Activated gamma-delta T cell treated with Interleukin-2 at 50 U/mL for 16 hours (primary cell): ENCODE measurements around the gene GPR156.
"Not testable (repeated sequence)": the region's sequence is repeated elsewhere in the genome, so short reads cannot be mapped to it uniquely, and the experiment has no call there.

Experiments used
- DNase-seq: peaks from one replicate; pipeline ENCODE4 v3.0.0-alpha.2; 2020

Gene GPR156

GRCh38 chr3:120272286-120272685, 12.7 kb downstream of the GPR156 start:
- no peak for DNase-seq

- DNase-seq = no peak
Measured at GRCh38 chr3:120265989-120266388, 19.0 kb downstream of the GPR156 start.

GRCh38 chr3:120264963-120265362, 20.1 kb downstream of the GPR156 start:
- DNase-seq = no peak

- DNase-seq = no peak
Measured at GRCh38 chr3:120263792-120264191, 21.2 kb downstream of the GPR156 start.

- no peak for DNase-seq
Measured at GRCh38 chr3:120258009-120258408, 27.0 kb downstream of the GPR156 start.

- no peak for DNase-seq
Measured at GRCh38 chr3:120245386-120245785, 39.6 kb downstream of the GPR156 start.

GRCh38 chr3:120244834-120245225, 40.2 kb downstream of the GPR156 start:
- DNase-seq = no peak

- DNase-seq = no peak
Measured at GRCh38 chr3:120239644-120240043, 45.4 kb downstream of the GPR156 start.

GRCh38 chr3:120227710-120228347, 57.2 kb downstream of the GPR156 start:
- no peak for DNase-seq

- DNase-seq = no peak
Measured at GRCh38 chr3:120224237-120224636, 60.8 kb downstream of the GPR156 start.

GRCh38 chr3:120218981-120219380, 66.0 kb downstream of the GPR156 start:
- no peak for DNase-seq

- not testable (repeated sequence) for DNase-seq
Measured at GRCh38 chr3:120216633-120217032, 68.4 kb downstream of the GPR156 start.

GRCh38 chr3:120214176-120214575, 70.8 kb downstream of the GPR156 start:
- no peak for DNase-seq

GRCh38 chr3:120212505-120212904, 72.5 kb downstream of the GPR156 start:
- no peak for DNase-seq

- no peak for DNase-seq
Measured at GRCh38 chr3:120209425-120209824, 75.6 kb downstream of the GPR156 start.

- no peak for DNase-seq
Measured at GRCh38 chr3:120204338-120204737, 80.7 kb downstream of the GPR156 start.

- DNase-seq = no peak
Measured at GRCh38 chr3:120203621-120204020, 81.4 kb downstream of the GPR156 start.

- no peak for DNase-seq
Measured at GRCh38 chr3:120203016-120203415, 82.0 kb downstream of the GPR156 start.

- no peak for DNase-seq
Measured at GRCh38 chr3:120202363-120202762, 82.7 kb downstream of the GPR156 start.

- no peak for DNase-seq
Measured at GRCh38 chr3:120200493-120201235, 84.4 kb downstream of the GPR156 start.

GRCh38 chr3:120198305-120198878, 86.6 kb downstream of the GPR156 start:
- DNase-seq = no peak

- DNase-seq = no peak
Measured at GRCh38 chr3:120196812-120197211, 88.2 kb downstream of the GPR156 start.

GRCh38 chr3:120196333-120196732, 88.7 kb downstream of the GPR156 start:
- DNase-seq = no peak

GRCh38 chr3:120193554-120193953, 91.5 kb downstream of the GPR156 start:
- DNase-seq = no peak
